ENCODE data around the gene ARMC3. TPM values are rescaled to one million over a fixed set of nuclear protein-coding genes. Genes with fewer than 3 reads are reported as not detected.
"Not testable (repeated sequence)": the region's sequence is repeated elsewhere in the genome, so short reads cannot be mapped to it uniquely, and the experiment has no call there.

Gene ARMC3
- total and polyA plus RNA-seq, 12 donors = 0.17 TPM; not detected in 11

DNA sequence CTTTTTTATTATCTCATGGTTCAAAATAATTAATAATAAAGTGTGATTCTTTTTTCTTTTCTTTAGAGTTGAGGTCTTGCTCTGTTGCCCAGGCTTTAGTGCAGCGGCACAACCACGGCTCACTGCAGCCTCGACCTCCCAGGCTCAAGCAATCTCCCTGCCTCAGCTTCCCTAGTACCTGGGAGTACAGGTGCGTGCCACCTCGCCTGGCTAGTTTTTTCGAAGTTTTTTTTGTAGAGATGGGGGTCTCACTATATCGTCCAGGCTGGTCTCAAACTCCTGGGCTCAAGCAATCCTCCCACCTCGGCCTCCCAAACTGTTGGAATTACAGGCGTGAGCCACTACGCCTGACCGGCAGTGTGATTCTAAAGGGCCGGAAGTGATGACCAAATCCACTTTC lies 139.5 kb downstream of the ARMC3 start:
- H3K9me3 ChIP-seq (replicated peaks in 1 of 3) = no peaks in the 10 kb centered on the region

DNA sequence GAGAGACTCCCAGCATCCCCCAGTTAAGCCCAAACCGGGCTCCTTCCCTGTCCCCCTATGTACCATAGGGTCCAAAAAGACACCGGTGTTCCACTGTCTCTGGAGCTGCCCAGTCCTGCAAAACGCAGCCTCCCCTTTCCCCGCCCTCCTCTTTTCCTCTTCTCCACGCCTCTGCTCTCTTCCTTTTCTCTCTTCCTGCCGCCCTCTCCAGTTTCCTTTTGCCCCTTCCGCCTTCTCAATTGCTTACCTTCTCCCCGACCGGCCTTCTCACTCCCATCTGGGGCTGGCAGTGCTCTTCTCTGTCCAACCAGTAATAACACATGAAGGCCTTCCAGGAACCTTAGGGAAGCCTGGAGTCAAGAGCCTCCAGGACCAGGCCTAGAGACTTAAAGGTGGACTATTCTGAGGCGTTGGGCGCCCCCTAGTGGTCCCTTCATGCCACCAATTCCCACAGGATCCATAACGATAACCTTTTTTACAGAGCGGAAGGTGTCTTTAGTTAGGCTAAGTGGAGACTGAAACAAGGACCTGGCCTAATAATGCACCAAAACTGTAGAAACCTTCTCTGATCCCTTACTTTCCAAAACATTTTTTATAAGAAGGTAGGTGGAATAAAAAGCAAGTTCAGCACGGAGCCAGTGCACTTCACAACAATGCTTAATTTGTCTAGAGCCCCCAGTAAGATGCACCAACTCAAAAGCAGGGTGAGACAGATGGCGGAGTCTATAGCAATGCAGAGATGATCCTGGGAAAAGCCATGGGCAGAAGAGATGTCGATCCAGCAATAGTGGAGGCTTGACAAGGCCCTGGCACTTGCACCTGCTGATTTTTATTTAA lies 140.3 kb downstream of the ARMC3 start:
- Histone ChIP-seq H3K4me3 (no peak overlapping the region), H3K4me1 (replicated peaks in 1 of 2) (no peaks in the 10 kb centered on the region), H3K9me3 (replicated peaks in 1 of 3) (no peaks in the 10 kb centered on the region), H3K27me3 (no peaks in the 10 kb centered on the region), H3K36me3 (replicated peaks in 1 of 2) (no peaks in the 10 kb centered on the region), H3K27ac (no peak overlapping the region)
- DNase-seq = peak; percentile 59 to 88 (median 81)
- intact Hi-C loops (cut with DNase I) = loop anchor here in 1 of 2 donors (10.0 kb wide), 2 partner anchors 633 to 1053 kb away; no protein-coding TSS in a partner anchor
- WGBS, 4 donors = 54 to 58% (median 56%) methylated on average over 16 of the region's 16 CpGs
- no peak for TF ChIP-seq POLR2A (IDR thresholded peaks at IDR 0.05)
- TF ChIP-seq, protein P1, sequence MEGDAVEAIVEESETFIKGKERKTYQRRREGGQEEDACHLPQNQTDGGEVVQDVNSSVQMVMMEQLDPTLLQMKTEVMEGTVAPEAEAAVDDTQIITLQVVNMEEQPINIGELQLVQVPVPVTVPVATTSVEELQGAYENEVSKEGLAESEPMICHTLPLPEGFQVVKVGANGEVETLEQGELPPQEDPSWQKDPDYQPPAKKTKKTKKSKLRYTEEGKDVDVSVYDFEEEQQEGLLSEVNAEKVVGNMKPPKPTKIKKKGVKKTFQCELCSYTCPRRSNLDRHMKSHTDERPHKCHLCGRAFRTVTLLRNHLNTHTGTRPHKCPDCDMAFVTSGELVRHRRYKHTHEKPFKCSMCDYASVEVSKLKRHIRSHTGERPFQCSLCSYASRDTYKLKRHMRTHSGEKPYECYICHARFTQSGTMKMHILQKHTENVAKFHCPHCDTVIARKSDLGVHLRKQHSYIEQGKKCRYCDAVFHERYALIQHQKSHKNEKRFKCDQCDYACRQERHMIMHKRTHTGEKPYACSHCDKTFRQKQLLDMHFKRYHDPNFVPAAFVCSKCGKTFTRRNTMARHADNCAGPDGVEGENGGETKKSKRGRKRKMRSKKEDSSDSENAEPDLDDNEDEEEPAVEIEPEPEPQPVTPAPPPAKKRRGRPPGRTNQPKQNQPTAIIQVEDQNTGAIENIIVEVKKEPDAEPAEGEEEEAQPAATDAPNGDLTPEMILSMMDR (IDR thresholded peaks at IDR 0.05) = peak; percentile 47 to 86 (median 66)

More for the DNA sequence above, 139.5 kb downstream of the ARMC3 start:
- DNase-seq = no peak
- Histone ChIP-seq H3K27ac (no peak overlapping the region), H3K36me3 (replicated peaks in 1 of 2) (no peaks in the 10 kb centered on the region), H3K4me3 (no peak overlapping the region), H3K27me3 (no peaks in the 10 kb centered on the region), H3K4me1 (replicated peaks in 1 of 2) (no peaks in the 10 kb centered on the region)
- intact Hi-C loops (cut with DNase I) = loop anchor here in 1 of 2 donors (10.0 kb wide), 2 partner anchors 633 to 1053 kb away; no protein-coding TSS in a partner anchor
- TF ChIP-seq, protein P1 (IDR thresholded peaks at IDR 0.05) = no peak
- no peak for TF ChIP-seq POLR2A (IDR thresholded peaks at IDR 0.05)
- 85 to 90% (median 87%) methylated on average over 12 of the region's 12 CpGs for WGBS, 4 donors

DNA sequence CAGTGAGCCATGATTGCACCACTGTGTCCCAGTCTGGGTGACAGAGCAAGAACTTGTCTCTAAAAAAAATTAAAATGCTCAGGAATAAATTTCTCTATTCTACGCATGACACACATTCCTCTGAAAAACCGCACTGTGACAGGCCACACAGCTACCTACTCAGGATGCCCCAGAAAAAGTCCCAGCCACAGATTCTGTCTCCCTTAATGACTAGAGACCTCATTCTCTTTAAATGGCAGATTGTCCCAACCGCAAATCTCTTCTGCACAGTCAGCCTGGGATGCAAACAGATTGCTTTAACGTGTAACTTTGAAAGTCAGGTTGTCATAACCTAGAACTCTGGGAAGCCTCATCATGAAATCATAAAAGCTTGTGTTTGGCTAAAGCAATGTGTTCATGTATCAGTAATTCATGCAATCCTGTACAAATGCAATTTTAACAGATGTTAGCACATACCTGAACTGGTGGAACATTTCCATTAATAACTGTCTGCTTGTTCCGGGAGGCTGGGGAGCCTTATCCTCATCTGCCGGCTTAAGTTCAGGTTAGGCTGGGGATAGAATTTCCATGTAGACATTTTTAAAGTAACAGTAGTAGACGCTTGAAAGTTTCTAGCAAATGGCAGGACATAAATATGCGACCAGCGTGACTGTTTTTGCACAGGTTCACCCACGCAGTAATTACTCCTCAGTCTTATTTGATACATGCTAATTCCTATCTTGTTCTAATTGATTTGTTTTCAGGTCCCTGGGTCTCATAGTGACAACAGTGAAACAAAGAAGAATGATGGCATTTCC lies 141.4 kb downstream of the ARMC3 start:
- Histone ChIP-seq H3K4me3 (no peak overlapping the region), H3K4me1 (replicated peaks in 1 of 2) (no peaks in the 10 kb centered on the region), H3K27ac (no peak overlapping the region), H3K9me3 (replicated peaks in 1 of 3) (no peaks in the 10 kb centered on the region), H3K36me3 (replicated peaks in 1 of 2) (no peaks in the 10 kb centered on the region), H3K27me3 (no peaks in the 10 kb centered on the region)
- no peak for DNase-seq
- TF ChIP-seq, protein P1 (IDR thresholded peaks at IDR 0.05) = no peak
- TF ChIP-seq POLR2A (IDR thresholded peaks at IDR 0.05) = no peak
- WGBS, 4 donors = 63 to 78% (median 75%) methylated on average over 10 of the region's 10 CpGs
- intact Hi-C loops (cut with DNase I) = loop anchor here in 1 of 2 donors (10.0 kb wide), 2 partner anchors 634 to 1054 kb away; no protein-coding TSS in a partner anchor

DNA sequence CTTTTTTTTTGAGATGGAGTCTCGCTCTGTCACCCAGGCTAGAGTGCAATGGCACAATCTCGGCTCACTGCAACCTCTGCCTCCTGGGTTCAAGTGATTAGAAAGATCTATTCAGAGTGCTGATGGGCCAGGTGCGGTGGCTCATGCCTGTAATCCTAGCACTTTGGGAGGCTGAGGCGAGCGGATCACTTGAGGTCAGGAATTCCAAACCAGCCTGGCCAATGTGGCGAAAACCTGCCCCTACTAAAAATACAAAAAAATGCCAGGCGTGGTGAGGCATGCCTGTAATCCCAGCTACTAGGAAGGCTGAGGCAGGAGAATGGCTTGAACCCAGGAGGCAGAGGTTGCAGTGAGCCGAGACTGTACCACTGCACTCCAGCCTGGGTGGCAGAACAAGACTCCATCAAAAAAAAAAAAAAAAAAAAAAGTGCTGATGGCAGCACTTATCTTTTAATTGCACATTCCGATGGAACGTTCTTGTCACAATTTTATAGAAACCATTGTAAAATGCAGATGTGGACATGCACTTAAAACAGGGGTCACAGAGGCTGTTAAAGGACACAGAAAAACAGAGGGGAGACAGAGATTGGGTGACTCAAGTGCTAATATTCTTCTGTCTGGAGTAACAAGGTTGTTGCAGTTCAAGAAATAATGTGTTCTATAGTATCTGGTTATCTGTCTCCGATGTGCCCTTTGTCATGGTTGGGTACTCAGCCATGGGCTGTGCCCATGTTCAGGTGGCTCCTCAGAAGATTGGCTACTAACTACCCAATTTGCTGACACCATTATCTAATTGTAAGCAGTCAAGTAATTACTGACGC lies 142.4 kb downstream of the ARMC3 start:
- intact Hi-C loops (cut with DNase I); H3K4me3 ChIP-seq; DNase-seq; H3K27me3 ChIP-seq; H3K36me3 ChIP-seq (replicated peaks in 1 of 2); H3K27ac ChIP-seq; H3K9me3 ChIP-seq (replicated peaks in 1 of 3); H3K4me1 ChIP-seq (replicated peaks in 1 of 2): not testable (repeated sequence)
- whole genome bisulfite sequencing, 4 donors = 86 to 91% (median 89%) methylated on average over 12 of the region's 12 CpGs

Measured in adrenal gland (tissue), 12 donors.